Gastrocnemius medialis (tissue), 4 donors: ENCODE results near the gene PI4KA. TPM values are rescaled to one million over a fixed set of nuclear protein-coding genes. Genes with fewer than 3 reads are reported as not detected.

Experiments used
- ATAC-seq, 2 donors: fragments of 150-250 bp; one replicate each; pipeline ENCODE4 v1.9.1; 2016
- DNase-seq, 2 donors: peaks; one replicate each; pipeline ENCODE4 v3.0.0-alpha.2; 2019
- H3K27ac ChIP-seq, 4 donors: fragments of 200-600 bp; sonication (generic); 1 replicate in 1 of 4; 2 replicates in 3 of 4; pipeline ENCODE4 v1.5.1; 2016 to 2018; ENCODE audit warnings: mild to moderate bottlenecking in 2 of 4, moderate library complexity in 1 of 4
- H3K27me3 ChIP-seq, 3 donors: fragments of 200-600 bp; sonication (generic) in 2 of 3; 1 replicate in 1 of 3; 2 replicates in 2 of 3; pipeline versions ENCODE4 v1.5.1 to v1.6.0; 2016 to 2019; ENCODE audit warnings: mild to moderate bottlenecking in 1 of 3, moderate library complexity in 1 of 3
- H3K36me3 ChIP-seq, 2 donors: fragments of 200-600 bp; sonication (generic) in 1 of 2; one replicate each; pipeline ENCODE4 v1.5.1; 2017 to 2018
- H3K4me1 ChIP-seq, 2 donors: fragments of 200-600 bp; sonication (generic) in 1 of 2; one replicate each; pipeline ENCODE4 v1.5.1; 2016 to 2017; ENCODE audit warnings: mild to moderate bottlenecking in 2 of 2
- H3K4me3 ChIP-seq, 4 donors: fragments of 200-600 bp; sonication (generic) in 3 of 4; 1 replicate in 1 of 4; 2 replicates in 3 of 4; pipeline ENCODE4 v1.5.1; 2016 to 2019; ENCODE audit warnings: mild to moderate bottlenecking in 2 of 4
- H3K9me3 ChIP-seq, 3 donors: fragments of 200-600 bp; sonication (generic) in 2 of 3; 1 replicate in 1 of 3; 2 replicates in 2 of 3; pipeline ENCODE4 v1.5.1; 2016 to 2019
- CTCF ChIP-seq, 5 experiments: fragments of 450-650 bp in 3 of 5; fragments of 200-600 bp in 2 of 5; sonication (generic) in 2 of 5; IDR thresholded peaks in 4 of 5; conservative IDR thresholded peaks in 1 of 5; 1 replicate in 4 of 5; 2 replicates in 1 of 5; pipeline ENCODE4 v1.5.1; 2016 to 2019; ENCODE audit warnings: antibody characterized with exemption in 5 of 5, mild to moderate bottlenecking in 3 of 5, moderate library complexity in 3 of 5
- POLR2A ChIP-seq, 2 donors: fragments of 450-650 bp; IDR thresholded peaks; one replicate each; pipeline ENCODE4 v1.6.1; 2017; ENCODE audit warnings: antibody characterized with exemption in 2 of 2, mild to moderate bottlenecking in 2 of 2, moderate library complexity in 2 of 2
- in situ Hi-C, 4 donors: fragments of 200-750 bp; cut with MboI; loops; one replicate each; pipeline versions ENCODE4 v1.15.0 to v1.8.0; 2017; ENCODE audit warnings: low sequenced_read_pairs in 4 of 4
- intact Hi-C: fragments of 100-400 bp; cut with DNase I; formaldehyde crosslinking; loops from one replicate; pipeline ENCODE4 v1.15.1; 2023; ENCODE audit warnings: low total_unique reads
- total RNA-seq, 4 donors: library from RNA; depleted of rRNA; stranded (reverse); fragments of >200 nt; gene quantifications; one replicate each; pipeline versions ENCODE4 v1.1.0 to v1.2.3, GENCODE V29; 2016

Gene PI4KA
- total RNA-seq, 4 donors from 2014 or later: 40.1 to 59.7 (median 45.4) TPM

- Histone ChIP-seq H3K4me1 (no peaks in the 10 kb centered on the region), H3K36me3 (peaks cover 0 to 60% of the 10 kb centered on the region in 2 donors), H3K4me3 (no peak overlapping the region), H3K9me3 (no peaks in the 10 kb centered on the region), H3K27me3 (no peaks in the 10 kb centered on the region), H3K27ac (no peak overlapping the region)
- no peak for TF ChIP-seq CTCF (IDR thresholded peaks at IDR 0.05 in 4 of 5, conservative IDR thresholded peaks at IDR 0.05 in 1 of 5)
- no peak for TF ChIP-seq POLR2A (IDR thresholded peaks at IDR 0.05)
- intact Hi-C loops (no loop called here), in situ Hi-C loops (no loop called here)
- DNase-seq (no peak), ATAC-seq (no peak)
These were observed 14.6 kb upstream of the PI4KA start for GRCh38 chr22:20873214-20873613.

- Histone ChIP-seq H3K27ac (no peak overlapping the region), H3K36me3 (peaks cover 0 to 34% of the 10 kb centered on the region in 2 donors), H3K4me3 (no peak overlapping the region), H3K9me3 (no peaks in the 10 kb centered on the region), H3K27me3 (no peaks in the 10 kb centered on the region), H3K4me1 (peaks cover 4 to 16% of the 10 kb centered on the region in 2 donors)
- in situ Hi-C loops: no loop called here
- DNase-seq (no peak), ATAC-seq (no peak)
- intact Hi-C loops: no loop called here
- TF ChIP-seq POLR2A (IDR thresholded peaks at IDR 0.05) (no peak), CTCF (IDR thresholded peaks at IDR 0.05 in 4 of 5, conservative IDR thresholded peaks at IDR 0.05 in 1 of 5) (no peak)
These were observed 10.6 kb upstream of the PI4KA start for GRCh38 chr22:20869234-20869633.

GRCh38 chr22:20868025-20868962 is 9.7 kb upstream of the PI4KA start:
- Histone ChIP-seq H3K4me3 (no peak overlapping the region), H3K27ac (peak overlapping the region; percentile 42 to 84 (median 72)), H3K4me1 (peaks cover 4 to 16% of the 10 kb centered on the region in 2 donors), H3K36me3 (peaks cover 0 to 31% of the 10 kb centered on the region in 2 donors), H3K27me3 (no peaks in the 10 kb centered on the region), H3K9me3 (no peaks in the 10 kb centered on the region)
- intact Hi-C loops (no loop called here), in situ Hi-C loops (no loop called here)
- no peak for TF ChIP-seq POLR2A (IDR thresholded peaks at IDR 0.05)
- TF ChIP-seq CTCF (IDR thresholded peaks at IDR 0.05 in 4 of 5, conservative IDR thresholded peaks at IDR 0.05 in 1 of 5): no peak
- DNase-seq (no peak), ATAC-seq (no peak)

- ATAC-seq: peak; percentile 50 to 81
- Histone ChIP-seq H3K4me1 (peaks cover 4 to 16% of the 10 kb centered on the region in 2 donors), H3K4me3 (peak overlapping the region in 1 of 4 donors; percentile 24), H3K27ac (peak overlapping the region; percentile 42 to 84 (median 72)), H3K9me3 (no peaks in the 10 kb centered on the region), H3K27me3 (no peaks in the 10 kb centered on the region), H3K36me3 (peaks cover 0 to 27% of the 10 kb centered on the region in 2 donors)
- peak; percentile 37 to 38 for DNase-seq
- intact Hi-C loops (no loop called here), in situ Hi-C loops (no loop called here)
- TF ChIP-seq POLR2A (IDR thresholded peaks at IDR 0.05) (peak; percentile 17 to 53), CTCF (IDR thresholded peaks at IDR 0.05 in 4 of 5, conservative IDR thresholded peaks at IDR 0.05 in 1 of 5) (no peak)
These were observed 8.8 kb upstream of the PI4KA start for GRCh38 chr22:20867179-20868024.
